ENCODE data around the gene TEX35.

The TEX35 gene

GRCh38 chr1:178486100-178487069 is 26.5 kb upstream of the TEX35 start:
- DNase-seq (ENCODE audit: low spot score) = no peak
- ChIA-PET CTCF (interaction anchor here (0.7 to 1.5 kb wide), 2 partner anchors 15 to 1396 kb away, joined by 3 to 6 read pairs; partner anchors contain the start of gene TOR1AIP1), POLR2A (ENCODE audit: low non-redundant PET) (no interaction called here)
- no peak overlapping the region for H3K27ac ChIP-seq
- TF ChIP-seq CTCF (conservative IDR thresholded peaks at IDR 0.05; ENCODE audit: low read depth) = no peak

- ChIA-PET CTCF (interaction anchor here (0.6 to 1.5 kb wide), 2 partner anchors 15 to 45 kb away, joined by 3 to 6 read pairs; no protein-coding TSS in a partner anchor), POLR2A (ENCODE audit: low non-redundant PET) (no interaction called here)
- H3K27ac ChIP-seq = no peak overlapping the region
- no peak for DNase-seq (ENCODE audit: low spot score)
- TF ChIP-seq CTCF (conservative IDR thresholded peaks at IDR 0.05; ENCODE audit: low read depth) = no peak
Observed at GRCh38 chr1:178487070-178487615, 25.8 kb upstream of the TEX35 start.

GRCh38 chr1:178488393-178488792 is 24.5 kb upstream of the TEX35 start:
- ChIA-PET POLR2A (ENCODE audit: low non-redundant PET) (no interaction called here), CTCF (interaction anchor here (0.5 kb wide), 1 partner anchor 388 kb away, joined by 3 read pairs; no protein-coding TSS in a partner anchor)
- no peak for TF ChIP-seq CTCF (conservative IDR thresholded peaks at IDR 0.05; ENCODE audit: low read depth)
- DNase-seq (ENCODE audit: low spot score) = no peak
- H3K27ac ChIP-seq = no peak overlapping the region

- ChIA-PET CTCF (no interaction called here), POLR2A (ENCODE audit: low non-redundant PET) (no interaction called here)
- DNase-seq (ENCODE audit: low spot score) = no peak
- H3K27ac ChIP-seq = no peak overlapping the region
- no peak for TF ChIP-seq CTCF (conservative IDR thresholded peaks at IDR 0.05; ENCODE audit: low read depth)
Observed at GRCh38 chr1:178489399-178489798, 23.5 kb upstream of the TEX35 start.

GRCh38 chr1:178490136-178490535 is 22.8 kb upstream of the TEX35 start:
- CTCF ChIA-PET = no interaction called here
- no peak for TF ChIP-seq CTCF (conservative IDR thresholded peaks at IDR 0.05; ENCODE audit: low read depth)
- POLR2A ChIA-PET (ENCODE audit: low non-redundant PET) = no interaction called here
- no peak overlapping the region for H3K27ac ChIP-seq
- DNase-seq (ENCODE audit: low spot score) = no peak

GRCh38 chr1:178490967-178491366 is 21.9 kb upstream of the TEX35 start:
- ChIA-PET CTCF (no interaction called here), POLR2A (ENCODE audit: low non-redundant PET) (no interaction called here)
- TF ChIP-seq CTCF (conservative IDR thresholded peaks at IDR 0.05; ENCODE audit: low read depth) = no peak
- H3K27ac ChIP-seq = no peak overlapping the region
- no peak for DNase-seq (ENCODE audit: low spot score)

Data from RWPE1 (cell line).